ENCODE data around the gene TMOD1.
"Not testable (repeated sequence)": the region's sequence is repeated elsewhere in the genome, so short reads cannot be mapped to it uniquely, and the experiment has no call there.

Gene TMOD1

DNA sequence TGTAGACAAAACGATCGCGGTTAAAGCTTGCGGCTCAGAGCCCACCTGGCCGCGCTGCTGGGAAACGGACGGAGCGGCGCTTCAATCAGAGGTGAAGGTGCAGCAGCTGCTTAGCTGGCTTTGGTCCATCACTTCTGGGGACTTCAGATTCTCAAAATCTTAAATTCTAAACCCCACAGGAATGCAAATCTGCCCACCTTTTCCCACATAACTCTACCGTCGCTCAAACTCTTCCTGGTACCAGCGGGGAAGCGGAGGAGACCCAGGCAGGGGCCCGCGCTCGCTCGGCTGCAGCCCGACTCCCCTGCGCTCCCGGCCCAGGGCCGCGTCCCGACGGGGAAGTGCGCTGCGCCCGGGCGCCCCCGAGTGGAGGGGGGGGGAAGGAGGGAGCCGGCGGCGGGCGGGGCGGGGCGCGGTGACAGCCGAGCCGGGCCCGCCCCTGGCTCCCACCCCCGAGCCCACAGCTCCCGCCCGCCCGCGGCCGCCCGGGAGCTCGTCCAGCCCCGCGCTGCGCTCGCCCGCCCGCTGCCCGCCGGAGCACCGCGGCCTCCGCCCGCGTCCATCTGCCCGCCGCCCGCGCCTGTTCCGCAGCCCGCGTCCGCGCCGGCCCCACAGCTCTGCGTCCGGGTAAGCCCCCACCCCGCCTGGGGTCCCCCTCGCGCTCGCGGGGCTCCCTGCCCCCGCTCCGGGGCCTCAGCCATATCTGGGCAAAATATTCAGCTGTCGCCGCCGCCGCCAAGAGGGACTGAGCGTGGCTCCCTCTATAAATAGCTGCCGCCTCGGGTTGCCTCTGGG is at the start of gene TMOD1:
Gene TMOD1 (plus strand): TSS at position 490 of the 795 bp plus-strand sequence. CDS start 22,523 bp downstream, outside the sequence.
- DNase-seq = peak; percentile 51 to 64

DNA sequence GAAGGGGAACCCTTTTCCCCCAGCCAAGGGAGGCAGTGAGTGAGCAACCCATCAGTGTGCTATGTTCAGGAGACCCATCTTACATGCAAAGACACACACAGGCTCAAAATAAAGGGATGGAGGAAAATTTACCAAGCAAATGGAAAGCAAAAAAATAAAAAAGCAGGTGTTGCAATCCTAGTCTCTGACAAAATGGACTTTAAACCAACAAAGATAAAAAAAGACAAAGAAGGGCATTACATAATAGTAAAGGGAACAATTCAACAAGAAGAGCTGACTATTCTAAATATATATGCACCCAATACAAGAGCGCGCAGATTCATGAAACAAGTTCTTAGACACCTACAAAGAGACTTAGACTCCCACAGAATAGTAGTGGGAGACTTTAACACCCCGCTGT is 47.9 kb upstream of the TMOD1 start:
- DNase-seq = not testable (repeated sequence)

DNA sequence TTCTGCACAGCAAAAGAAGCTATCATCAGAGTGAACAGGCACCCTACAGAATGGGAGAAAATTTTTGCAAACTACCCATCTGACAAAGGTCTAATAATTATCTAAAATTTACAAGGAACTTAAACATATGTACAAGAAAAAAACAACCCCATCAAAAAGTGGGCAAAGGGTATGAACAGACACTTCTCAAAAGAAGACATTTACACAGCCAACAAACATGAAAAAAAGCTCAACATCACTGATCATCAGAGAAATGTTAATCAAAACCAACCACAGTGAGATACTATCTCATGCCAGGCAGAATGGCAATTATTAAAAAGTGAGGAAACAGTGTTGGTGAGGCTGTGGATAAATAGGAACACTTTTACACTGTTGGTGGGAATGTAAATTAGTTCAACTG is 44.6 kb upstream of the TMOD1 start:
- not testable (repeated sequence) for DNase-seq

DNA sequence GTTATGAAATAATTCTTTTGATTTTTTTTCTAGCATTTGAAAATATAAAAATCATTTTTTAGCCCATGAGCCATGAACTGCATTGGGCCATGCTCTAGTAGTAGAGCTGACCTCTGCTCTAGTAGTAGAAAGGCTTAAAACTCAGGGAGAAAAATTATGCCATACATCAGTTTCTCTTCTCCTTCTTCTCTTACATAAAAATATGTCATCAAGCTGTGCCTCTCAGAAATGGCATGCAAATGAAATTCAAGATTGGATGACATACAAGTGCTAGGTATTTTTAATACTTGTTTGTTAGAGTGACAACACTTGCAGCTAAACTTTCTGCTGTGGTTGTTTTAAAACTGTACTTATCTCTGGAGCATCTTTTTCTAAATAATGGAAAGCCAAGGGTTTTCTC is 42.1 kb upstream of the TMOD1 start:
- DNase-seq = no peak

DNA sequence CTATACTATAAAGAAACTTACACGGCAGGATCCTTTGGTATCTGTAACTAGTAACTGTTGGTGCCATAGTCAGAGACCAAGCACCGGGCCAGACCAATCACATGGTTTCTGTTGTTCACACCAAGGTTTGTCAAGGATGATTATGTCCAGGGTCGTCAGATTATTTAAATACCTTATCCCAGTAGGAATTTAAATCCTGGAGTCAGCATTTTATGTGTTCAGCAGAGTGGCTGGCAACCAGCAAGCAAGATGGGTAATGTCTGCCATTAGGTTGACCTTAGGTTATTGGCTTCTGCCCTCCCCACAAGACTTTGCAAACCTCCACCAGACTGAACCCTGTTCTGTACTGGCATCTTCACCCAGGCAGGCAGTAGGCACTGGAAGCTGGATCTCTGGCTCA is 39.3 kb upstream of the TMOD1 start:
- DNase-seq = no peak

DNA sequence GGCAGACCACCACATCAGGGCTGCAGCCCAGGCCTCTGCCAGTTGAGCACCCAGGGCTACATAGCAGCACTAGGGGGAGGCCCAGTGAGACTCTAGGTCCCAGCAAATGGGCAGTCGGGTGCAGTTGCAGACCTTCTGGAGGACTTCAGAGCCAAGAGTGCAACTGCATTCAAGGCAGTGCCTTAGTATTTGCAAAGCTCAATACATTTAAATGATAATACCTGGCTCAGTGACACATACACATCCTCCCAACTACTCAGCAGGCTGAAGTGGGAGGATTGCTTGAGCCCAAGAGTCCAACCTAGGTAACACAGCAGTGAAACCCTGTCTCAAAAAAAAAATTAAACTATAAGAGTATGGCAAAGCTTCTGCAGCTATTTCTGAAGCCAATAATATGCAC is 38.6 kb upstream of the TMOD1 start:
- DNase-seq = no peak

DNA sequence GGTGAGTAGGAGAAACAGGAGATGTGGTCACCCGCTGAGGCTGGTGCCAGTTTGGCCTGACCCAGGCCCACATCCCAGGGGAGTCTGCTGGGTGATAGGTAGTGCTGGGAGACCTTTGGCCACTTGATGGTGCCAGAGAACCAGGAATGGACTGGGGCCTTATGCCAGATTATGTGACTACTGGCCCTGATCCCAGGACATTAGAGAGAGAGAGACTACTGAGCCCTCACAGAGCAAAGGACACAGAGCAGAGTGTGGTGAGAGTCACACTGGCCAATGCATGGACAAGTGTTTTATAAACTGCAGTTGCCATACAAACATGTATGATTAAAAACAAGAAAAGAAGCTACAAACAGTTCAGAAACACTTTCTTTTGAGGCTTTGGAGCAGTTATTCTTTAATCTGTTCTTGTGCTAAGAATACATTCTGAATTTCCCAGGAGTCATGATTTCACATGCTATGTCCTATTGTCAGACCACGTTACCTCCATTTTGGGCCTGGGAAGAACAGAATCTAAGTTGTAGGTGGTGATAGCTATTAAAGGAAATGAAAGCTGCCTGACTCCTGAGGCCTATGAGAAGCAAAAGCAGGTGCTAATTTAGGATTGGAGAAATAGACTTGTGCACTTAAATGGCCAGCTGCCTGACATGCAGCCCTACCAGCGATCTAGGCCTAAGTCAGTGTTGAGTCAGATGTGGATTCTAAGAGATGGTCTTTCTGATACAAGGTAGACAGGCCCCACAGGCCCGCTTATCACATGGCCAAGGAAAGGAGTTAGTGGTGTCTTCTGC is 32.6 kb upstream of the TMOD1 start:
- peak; percentile 52 to 68 for DNase-seq

DNA sequence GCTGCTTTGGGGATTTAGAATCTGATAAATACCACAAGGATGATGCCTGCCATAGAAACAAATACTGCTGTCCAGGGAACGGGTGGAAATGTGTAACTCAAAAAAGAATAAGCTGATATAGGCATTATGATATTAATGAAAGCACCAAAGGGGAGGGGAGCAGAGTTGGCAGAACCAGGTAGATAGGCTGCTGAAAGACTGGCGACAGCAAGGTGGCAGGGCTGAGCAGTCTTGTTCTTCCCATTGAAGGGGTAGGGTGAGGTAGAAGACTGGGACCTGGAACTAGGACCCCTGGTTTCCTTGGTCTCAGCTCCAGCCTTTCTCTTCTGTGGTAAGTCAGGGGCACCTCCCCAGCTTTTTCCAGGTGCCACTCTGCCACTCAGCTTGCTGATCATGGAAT is 31.4 kb upstream of the TMOD1 start:
- DNase-seq = no peak

DNA sequence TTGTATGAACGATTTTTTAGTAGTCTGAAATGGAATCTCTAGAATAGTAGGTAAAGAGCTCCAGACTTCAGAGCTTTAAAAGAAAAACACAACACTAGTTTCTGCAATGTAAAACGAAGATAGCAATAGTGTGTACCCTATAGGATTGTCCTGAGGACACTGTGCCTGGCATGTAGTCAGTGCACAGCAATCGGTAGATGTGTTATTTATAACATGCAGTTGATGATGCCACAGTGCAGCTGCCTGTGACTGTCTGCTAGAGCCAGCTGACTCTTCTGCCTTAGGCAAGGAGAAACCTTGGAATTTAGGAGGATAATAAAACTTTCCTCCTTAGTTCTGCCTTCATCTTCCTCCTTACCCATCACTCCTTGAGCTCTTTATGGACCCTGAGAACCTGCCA is 27.7 kb upstream of the TMOD1 start:
- no peak for DNase-seq

DNA sequence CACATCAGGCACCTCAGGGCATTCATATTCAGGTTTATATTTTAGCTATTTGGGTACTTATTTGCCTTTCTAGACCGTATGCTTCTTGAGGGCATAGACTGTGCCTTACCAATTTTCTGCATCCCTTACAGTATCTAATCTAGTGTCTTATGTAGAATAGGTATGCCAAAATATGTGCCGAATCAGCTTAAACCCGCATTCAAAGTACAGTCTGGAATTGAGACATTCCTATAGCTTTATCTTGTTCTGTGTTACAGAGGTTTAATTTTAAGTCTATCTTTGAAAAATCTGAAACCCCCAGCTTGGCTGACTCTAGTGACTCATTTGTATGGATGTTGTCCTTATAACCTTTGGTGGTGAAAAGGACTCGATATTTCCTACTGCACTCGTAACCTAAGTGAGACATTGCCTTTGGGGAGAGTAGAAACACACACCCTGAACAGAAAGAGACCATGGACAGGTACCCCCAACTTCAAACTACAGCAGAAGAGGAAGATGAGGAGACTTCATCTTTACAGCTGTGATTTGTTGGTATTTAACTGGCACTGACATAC is 27.0 kb upstream of the TMOD1 start:
- no peak for DNase-seq

DNA sequence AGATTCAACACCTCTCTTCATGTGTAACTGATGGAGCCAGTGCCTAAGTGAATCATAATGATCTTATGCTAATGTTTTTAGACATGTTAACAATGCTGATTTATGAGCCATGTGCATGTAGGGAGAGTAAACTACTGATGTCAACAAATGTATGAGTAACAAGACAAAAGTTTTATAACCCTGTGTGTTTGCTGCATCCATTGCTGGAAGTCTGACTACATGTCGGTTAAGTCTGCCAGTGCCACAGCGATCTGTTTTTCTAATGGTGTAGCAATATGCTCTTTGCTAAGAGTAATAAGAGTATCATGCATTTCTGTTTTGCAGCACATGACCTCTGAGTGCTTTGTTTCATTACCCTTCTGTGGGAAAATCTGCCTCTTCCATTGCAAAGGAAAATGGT is 26.4 kb upstream of the TMOD1 start:
- no peak for DNase-seq

DNA sequence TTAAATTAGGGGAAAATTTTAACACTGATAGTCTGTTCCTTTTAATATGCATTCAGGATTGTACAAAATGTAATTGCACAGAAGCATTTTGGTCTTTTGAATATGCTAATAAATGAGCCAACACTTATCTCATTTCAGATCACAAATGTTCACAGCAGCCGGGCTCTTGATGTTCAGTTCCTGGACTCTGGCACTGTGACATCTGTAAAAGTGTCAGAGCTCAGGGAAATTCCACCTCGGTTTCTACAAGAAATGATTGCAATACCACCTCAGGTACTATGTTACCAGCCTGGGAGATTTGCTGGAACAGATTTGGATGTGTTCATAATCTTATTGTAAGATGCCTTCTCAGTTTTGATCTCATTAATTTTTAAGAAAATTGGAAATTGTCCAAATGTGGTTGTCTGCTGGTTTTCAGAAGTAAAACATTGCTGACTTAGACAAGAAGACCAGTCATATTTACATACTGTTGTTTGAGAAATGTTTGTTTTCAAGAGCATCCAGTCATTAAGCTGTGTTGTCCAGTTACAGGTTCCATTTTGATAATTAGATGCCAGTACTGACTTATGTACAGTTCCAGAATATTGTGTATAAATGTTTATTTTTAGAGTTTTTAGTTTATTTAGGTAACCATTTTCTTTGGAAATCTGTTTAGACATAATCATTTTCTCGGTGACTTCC is 23.0 kb upstream of the TMOD1 start:
- no peak for DNase-seq

DNA sequence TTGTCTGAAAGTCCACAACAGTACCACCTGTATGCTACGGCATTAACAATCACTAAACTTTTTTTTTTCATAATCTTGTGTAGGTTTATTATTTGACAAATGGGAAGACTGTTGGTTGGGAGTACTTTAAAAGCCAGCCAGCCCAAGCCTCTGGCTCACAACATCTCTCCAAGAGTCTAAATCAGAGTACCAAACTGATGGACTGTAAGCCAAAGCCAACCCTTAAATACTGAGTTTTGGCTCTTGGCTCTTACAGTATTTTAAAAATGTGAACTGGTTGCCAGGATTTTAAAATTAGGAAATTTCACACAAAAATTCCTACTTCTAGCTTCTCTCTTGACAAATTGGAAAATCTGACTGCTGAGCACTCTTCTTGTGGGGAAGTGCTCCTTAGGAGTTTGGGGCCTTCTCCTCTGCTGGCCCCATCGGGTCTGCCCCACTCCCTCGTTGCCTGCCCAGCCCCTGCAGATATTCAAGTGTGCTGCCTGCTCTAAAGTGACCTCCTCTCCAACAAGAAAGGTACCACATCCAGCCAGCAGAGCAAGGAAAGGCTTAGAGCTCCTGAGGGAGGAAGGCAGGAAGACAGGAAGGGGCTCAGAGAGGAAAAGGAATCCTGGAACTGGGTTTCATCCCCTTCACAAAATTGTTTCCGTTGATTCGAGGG is 21.8 kb upstream of the TMOD1 start:
- no peak for DNase-seq

DNA sequence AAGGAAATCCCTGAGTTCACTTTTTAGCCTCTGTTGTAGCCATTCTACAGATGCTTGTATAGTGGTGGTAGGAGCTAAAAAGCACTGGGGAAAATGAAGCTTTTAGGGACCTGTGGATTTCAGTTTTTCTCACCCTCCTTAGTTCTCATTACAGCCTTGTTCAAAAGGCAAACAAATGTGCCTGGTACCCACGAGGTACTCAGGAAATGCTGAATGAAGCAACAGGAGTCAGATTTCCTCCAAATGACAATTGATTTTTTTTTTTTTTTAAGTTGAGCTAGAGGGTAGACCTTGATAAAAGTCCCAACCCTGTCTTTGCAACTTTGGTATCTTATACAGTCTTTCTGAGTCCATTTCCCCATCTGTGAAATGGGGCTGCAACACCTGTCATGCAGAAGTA is 21.3 kb upstream of the TMOD1 start:
- no peak for DNase-seq

DNA sequence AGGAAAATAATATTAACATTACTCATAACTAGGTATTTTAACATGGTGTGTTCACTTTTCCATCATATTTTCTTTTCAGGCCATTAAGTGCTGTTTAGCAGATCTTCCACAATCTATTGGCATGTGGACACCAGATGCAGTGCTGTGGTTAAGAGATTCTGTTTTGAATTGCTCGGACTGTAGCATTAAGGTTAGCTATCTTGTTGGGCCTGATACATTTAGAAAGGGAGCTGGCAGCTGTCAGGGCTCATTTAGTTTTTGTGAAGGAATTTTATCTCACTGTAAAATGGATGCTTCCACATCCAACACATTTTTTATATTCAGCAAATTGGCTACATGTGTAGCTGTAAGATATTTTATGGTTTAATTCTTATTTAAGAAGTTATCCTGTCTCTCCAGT is 20.7 kb upstream of the TMOD1 start:
- no peak for DNase-seq

DNA sequence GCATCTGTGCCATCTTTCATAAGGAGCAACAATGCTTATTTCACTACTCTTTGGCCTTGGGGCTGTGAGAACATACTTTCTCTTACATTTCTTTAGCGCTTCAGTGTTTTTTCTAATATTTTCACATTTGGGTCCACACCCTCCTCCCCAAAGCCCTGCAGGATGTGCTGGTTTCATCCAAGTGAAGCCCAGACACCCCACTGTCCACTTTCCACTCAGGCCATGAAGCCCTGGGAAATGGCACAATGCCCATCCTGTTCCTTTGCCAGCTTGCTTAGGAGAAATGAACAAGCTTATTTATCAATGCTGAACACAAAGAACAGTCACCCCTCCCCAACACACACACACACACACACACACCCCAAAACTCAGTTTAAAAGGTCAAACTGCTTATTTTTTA is 17.3 kb upstream of the TMOD1 start:
- DNase-seq = no peak

DNA sequence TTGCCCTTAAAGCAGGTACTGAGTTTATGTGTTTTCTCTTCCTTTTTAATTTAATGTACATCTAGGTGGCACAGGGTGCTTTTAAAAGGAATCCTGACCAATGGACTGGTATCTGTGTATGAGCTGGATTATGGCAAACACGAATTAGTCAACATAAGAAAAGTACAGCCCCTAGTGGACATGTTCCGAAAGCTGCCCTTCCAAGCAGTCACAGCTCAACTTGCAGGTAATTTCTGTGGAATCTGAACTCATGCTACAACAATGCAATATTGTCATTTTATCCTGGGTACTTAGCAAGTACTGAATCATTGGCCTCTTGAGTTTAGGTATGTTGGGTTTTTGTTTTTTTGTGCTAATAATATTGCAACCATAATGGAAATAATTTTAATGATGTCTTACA is 14.4 kb upstream of the TMOD1 start:
- DNase-seq = no peak

DNA sequence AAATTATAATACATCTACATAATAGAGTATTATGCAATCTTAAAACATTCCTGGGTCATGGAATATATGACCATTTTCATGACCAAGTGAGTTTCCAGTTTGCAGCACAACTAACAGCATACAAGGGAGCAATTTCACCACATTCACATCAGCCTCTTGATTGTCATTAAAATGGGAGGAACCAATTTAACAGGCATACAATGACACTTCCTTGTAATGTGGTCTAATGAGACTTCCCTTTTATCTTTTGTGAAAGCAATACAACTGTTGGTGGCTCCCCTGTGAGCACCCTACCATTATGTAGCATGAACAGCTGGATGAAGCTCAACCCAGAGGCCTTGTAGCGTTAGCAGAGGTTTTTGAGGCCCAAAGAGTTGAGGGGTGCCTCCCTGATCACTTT is 13.6 kb upstream of the TMOD1 start:
- no peak for DNase-seq

DNA sequence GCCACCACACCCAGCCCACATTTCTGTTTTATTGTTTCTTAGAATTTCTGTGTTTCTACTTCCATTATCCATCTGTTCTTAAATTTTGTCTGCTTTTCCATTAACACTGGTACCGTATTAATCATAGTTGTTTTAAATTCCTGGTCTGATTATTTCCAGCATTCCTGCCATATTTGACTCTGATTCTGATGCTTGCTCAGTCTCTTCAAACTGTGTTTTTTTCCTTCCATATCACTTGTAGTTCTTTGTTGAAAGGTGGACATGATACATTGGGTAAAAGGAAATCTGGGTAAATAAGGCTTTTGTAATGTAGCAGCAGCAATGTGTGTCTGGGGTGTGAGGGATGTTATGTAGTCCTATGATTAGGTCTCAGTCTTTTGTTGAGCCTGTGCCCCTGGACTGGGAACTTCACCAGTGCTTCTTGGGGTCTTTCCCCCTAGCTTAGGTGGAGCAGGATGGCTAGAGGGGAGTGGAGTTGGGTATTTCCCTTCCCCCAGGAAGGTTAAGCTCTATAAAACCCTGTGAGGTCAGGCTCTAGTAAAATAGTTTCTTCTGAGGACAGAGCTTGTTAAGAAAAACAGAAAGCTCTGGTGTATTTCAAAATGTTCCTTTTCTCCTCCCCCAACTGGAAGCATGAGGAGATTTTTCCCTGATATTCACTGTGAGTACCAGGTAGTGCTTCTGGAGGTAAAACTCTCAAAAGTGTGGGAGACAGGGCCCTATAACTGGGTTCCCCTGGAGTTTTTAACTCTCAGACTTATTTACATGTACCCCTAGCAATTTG is 10.1 kb upstream of the TMOD1 start:
- no peak for DNase-seq

DNA sequence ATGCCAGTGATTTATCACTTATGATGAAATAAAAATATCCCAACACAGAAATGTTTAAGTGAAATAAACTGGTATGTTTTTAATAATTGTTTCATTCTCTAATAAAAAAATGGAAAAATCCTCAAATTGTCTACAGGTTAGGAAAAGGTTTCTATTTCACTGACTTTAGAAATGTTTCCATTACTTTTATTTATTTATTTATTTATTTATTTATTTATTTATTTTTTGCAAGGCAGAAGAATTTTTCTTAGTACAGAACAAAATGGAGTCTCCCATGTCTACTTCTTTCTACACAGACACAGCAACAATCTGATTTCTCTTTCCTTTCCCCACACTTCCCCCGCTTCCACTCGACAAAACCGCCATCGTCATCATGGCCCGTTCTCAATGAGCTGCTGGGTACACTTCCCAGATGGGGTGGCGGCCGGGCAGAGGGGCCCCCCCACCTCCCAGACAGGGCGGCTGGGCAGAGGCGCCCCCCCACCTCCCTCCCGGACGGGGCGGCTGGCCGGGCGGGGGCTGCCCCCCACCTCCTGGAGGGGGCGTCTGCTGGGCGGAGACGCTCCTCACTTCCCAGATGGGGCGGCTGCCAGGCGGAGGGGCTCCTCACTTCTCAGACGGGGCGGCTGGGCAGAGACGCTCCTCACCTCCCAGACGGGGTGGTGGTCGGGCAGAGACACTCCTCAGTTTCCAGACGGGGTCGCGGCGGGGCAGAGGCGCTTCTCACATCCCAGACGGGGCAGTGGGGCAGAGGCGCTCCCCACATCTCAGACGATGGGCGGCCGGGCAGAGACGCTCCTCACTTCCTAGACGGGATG is 3.7 kb upstream of the TMOD1 start:
- DNase-seq = not testable (repeated sequence)

DNA sequence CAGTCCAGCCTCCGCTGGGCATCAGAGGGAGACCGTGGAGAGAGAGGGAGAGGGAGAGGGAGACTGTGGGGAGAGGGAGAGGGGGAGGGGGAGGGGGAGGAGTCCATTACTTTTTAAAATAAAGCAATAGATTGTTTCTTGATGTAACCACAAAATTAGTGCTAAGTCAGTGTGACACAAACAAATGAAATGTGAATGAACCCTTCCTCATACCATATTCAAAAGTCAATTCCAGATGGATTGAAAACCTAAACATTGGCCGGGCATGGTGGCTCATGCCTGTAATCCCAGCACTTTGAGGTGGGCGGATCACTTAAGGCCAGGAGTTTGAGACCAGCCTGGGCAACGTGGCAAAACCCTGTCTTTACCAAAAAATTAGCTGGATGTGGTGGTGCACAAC is 2.6 kb upstream of the TMOD1 start:
- DNase-seq = not testable (repeated sequence)

All from SHP77 (cell line).